GM23248 (cell line): Measurements from ENCODE around the gene ATP2C2.

Source experiments
- EZH2 ChIP-seq: fragments of 200-600 bp; sonication (generic); IDR thresholded peaks from 2 replicates; pipeline ENCODE4 v1.6.1; 2018; ENCODE audit warnings: antibody characterized with exemption, mild to moderate bottlenecking; ENCODE audit not compliant: insufficient read depth, poor library complexity, severe bottlenecking
- EZH2phosphoT487 ChIP-seq: fragments of 200-600 bp; sonication (generic); IDR thresholded peaks from 2 replicates; pipeline ENCODE4 v1.6.1; 2018; ENCODE audit warnings: antibody characterized with exemption, moderate library complexity, mild to moderate bottlenecking, low read depth; ENCODE audit not compliant: insufficient read depth

GRCh38 chr16:84390131-84390785, 21.9 kb downstream of the ATP2C2 start:
- TF ChIP-seq EZH2 (no peak), EZH2phosphoT487 (no peak)
